PC-3 (cell line): ENCODE measurements around the gene CIB4.

ENCODE experiments used
- CTCF ChIP-seq: fragments of 300-600 bp; sonication (generic); conservative IDR thresholded peaks from 2 replicates; pipeline ENCODE4 v1.5.1; 2017; ENCODE audit warnings: antibody characterized with exemption, low read depth, mild to moderate bottlenecking, low read length
- EZH2 ChIP-seq: fragments of 300-600 bp; sonication (generic); IDR thresholded peaks from one replicate; pipeline ENCODE4 v1.6.1; 2017; ENCODE audit warnings: antibody characterized with exemption, mild to moderate bottlenecking, low read length; ENCODE audit not compliant: unreplicated experiment
- EZH2phosphoT487 ChIP-seq: fragments of 300-600 bp; sonication (generic); IDR thresholded peaks from 2 replicates; pipeline ENCODE4 v1.6.1; 2018; ENCODE audit warnings: mild to moderate bottlenecking, antibody characterized with exemption, low read length, borderline replicate concordance

- TF ChIP-seq CTCF (no peak), EZH2 (no peak), EZH2phosphoT487 (no peak)
These were observed 83.8 kb downstream of the CIB4 start for GRCh38 chr2:26557244-26557925.
